Measurements from ENCODE around the gene ACTMAP.

- TF ChIP-seq CTCF (IDR thresholded peaks at IDR 0.05) (no peak), POLR2A (IDR thresholded peaks at IDR 0.05) (no peak)
These were observed 56.4 kb downstream of the ACTMAP start for GRCh38 chr19:40693896-40694295.

Data from adrenal gland (tissue), 5 donors.